GM18511 (cell line): ENCODE measurements around the gene TMTC1.
A peak's percentile ranks its signal among the peaks of the same experiment; 100 is the strongest.

Experiments
- ATAC-seq: cut with Tn5 transposase; IDR thresholded peaks from one replicate; pipeline ENCODE4 v1.9.1; 2021; ENCODE audit warnings: mild to moderate bottlenecking, moderate library complexity; ENCODE audit not compliant: unreplicated experiment

The TMTC1 gene

DNA sequence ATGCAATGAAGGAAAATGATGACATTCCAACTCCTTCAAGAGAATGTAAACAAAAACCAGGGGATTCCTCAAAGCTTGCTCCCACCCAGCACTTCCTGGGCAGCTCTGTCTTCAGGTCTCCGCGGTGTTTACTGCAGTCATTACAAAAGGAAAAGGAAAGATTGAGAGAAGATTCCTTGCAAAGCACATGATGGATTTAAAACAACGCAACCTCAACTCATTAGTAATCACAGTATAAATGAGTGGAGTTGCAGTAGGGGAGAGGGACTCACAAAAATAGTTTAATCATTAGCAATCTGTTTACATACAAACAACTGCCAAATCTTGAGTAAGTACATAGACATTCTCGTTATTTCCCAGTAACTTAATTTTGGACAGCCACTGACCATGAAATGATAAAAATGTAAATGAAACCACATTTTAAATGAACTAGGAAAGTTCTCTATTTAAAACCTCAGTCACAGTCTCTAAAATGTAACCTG is 236.6 kb downstream of the TMTC1 start:
- ATAC-seq = no peak

GRCh38 chr12:29546000-29546399 is 237.7 kb downstream of the TMTC1 start:
- ATAC-seq = no peak

- peak; percentile 87 for ATAC-seq
These were observed 238.7 kb downstream of the TMTC1 start for GRCh38 chr12:29545102-29545467.

DNA sequence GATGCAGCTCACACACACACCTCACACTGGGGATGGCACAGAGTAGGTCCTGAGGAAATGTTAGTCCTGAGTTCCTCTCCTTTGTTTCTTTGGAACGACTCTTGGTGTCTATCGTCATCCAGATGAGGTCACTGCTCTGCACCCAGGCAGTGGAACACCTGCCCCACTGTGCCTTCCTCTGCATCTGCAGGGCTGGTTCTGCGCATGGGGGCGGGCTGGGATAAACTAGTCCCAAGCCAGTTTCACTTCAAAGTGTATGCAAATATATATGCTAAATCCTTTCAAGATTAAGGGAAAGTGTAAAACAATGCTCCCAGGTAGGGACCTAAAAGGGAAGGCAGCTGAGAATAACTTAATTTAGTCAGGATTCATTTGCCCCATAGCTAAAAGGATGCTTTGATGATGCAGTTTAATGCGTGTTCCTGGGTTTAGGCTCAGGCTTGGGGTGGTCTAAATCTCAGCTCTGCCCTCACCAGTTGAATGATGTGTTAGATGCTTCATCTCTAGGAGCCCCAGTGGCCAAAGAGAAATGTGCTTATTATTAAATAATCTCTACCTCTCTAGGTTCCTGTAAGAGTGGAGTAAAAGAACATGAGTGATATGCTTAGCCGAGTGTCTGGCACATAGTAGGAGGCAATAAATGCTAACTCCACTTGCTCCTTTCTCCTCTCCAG is 239.2 kb downstream of the TMTC1 start:
- ATAC-seq = peak; percentile 47

GRCh38 chr12:29543036-29543435 is 240.7 kb downstream of the TMTC1 start:
- no peak for ATAC-seq

GRCh38 chr12:29537298-29537697 is 246.4 kb downstream of the TMTC1 start:
- ATAC-seq = no peak

GRCh38 chr12:29534935-29535334 is 248.8 kb downstream of the TMTC1 start:
- no peak for ATAC-seq

DNA sequence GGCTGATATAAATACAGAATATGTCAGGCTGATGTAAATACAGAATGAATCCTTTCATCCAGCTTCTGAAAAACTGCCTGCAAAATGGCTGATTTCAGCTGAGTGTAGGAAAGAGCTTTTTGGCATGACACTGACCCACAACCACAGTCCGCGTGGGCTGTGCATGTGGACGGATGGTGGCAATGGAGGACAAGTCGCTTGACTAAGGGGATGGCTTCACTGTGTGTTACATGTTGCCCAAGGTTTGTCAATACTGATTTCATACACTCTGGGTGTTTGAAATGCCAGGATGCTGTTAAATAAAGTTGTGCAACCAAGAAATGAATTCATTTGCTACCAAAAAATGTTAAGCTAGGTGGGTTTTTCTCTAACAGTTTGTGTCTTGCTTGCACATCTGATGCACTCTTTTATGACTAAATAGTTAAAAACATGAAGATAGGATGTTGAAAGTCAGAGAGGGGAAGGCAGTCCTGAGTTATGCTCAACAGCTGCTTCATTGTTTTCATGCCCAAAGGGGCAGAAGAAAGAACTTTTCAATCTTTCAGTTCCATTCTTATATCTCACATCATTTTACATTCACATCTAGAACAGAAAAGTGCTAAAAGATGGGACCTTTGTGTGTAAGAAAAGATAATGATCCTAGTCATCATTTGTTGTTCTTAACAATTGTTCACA is 249.8 kb downstream of the TMTC1 start:
- ATAC-seq = no peak

DNA sequence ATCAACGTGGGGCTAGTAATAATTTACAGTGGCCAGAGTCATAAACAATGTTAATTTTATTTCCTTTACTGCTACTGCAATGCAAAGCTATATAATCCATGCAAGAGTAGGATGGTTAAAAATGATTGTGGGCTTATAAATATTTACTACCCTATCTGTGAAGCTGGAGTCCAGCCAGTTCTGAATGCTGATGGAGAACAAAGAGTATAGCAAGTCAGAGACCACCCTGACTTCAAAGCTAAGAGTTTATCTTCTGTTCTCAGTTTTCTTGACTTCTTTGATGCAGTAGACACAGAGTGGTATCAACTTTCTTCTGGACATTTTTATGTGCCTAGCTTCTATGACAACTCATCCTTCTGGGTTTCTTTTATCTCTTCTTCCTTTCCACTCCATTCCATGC is 252.3 kb downstream of the TMTC1 start:
- ATAC-seq = no peak

DNA sequence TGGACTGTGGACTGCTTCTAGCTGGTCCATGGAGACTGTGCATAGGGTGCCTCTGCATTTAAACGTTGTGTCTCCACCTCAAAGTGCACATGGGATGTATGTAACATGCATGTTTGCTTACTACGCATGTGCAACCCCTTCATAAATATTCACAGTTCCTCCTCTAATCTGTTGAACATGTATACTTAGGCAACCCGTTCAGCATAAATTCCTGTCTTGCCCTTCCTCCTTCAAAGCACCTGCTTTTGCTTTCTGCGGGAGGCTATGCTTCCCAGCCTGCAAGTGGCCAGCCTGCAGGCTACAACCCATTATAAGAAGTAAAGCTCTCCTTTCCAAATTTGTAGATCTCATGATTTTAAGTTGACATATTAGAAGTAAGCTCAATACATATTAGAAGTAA is 253.3 kb downstream of the TMTC1 start:
- no peak for ATAC-seq

DNA sequence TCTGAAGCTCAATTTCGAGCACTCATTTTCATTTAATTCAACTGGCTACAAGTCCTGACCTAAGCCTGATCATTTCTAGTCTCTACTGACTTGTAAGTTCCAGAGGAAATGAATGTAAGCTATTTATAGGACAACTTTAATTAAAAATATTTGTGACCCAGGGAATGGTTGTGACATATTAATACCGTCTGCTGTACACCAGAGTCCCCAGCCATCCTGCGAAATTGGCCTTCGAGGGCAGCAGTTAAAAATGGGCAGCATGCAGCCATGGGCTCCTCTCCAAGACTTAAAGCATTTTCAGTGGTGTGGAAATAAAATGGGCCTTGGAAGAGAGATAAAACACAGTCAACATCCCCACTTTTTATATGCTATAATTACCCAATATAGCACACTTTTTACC is 255.6 kb downstream of the TMTC1 start:
- no peak for ATAC-seq

DNA sequence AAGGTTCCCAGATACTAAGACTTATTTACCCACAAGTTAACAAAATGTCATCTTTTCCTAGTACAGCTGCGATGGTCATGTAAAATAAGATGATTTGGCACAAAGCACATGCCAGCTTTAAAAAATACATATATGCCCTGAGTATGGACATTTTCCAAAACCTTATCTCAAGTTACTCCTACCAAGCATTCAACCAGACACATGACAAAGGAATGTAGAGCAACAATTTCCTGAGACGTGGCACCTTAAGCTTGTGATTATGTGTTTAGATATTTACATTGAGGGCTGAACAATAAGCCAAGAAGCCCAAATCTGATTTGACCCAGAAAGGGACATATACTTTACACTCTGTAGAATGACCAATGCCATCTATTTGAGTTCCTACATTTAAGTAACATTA is 261.8 kb downstream of the TMTC1 start:
- no peak for ATAC-seq

DNA sequence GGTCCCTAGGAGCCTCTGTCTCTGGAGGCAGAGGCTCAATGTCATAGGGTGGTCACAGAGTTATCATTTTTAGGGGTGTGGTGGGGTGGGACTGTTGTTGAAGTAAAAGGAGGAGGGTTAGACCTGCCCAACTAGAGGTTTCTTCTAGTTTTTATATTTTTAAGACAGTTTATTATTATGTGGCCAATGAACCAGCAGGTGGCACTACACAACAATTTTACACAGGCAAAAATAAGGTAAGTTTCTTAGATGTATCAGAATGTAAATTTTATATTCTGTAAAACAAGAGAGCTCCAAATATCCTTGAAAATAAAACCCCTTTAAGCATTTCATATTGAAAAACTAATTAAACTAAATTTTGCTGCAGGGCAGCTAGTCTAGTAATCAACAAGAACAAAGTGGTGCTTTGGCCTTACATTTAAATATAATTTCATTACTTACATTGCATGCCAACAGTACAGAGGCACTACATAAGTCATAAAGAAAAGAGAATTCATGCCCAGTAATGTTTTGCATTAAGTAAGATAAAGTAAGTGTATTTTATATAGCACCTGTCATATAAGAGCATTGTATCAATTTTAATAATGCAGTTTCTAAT is 264.1 kb downstream of the TMTC1 start:
- peak; percentile 60 for ATAC-seq

DNA sequence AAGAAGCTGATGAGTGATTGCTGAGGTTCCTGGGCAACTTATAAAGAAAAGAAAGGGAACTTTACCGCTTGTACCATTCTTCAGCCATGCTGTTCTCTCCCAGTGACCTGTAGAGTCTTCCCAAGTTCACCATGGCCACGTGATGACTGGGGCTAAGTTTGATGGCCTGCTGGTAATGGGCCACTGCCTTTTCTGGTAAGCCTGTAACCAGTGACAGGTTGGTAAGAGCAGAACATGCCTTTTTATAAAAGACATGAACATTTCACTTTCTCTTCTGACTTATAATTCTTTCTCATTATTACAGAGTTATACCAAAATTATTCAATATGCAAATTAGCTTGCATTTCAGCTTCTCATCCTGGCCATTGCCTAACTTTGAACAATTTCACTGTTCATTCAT is 265.3 kb downstream of the TMTC1 start:
- no peak for ATAC-seq

DNA sequence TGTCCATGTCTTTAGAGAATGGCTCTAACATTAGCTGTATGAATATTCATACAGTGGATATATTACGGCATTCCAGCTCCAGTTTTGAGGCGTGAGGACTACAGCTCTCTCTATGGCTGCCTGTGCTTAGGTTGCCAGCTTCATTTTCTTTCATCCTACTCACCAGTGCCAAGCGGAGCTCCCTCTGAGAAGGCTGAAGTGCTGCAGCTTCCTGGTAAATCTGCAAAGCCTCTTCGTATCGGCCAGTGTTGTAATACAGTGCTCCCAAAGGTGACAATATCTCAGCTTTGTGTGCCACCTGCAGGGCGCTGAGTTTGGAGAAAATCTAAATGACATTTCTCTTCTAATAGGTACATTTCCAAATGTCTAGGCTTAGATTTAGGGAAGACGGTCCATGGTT is 266.5 kb downstream of the TMTC1 start:
- ATAC-seq = no peak

DNA sequence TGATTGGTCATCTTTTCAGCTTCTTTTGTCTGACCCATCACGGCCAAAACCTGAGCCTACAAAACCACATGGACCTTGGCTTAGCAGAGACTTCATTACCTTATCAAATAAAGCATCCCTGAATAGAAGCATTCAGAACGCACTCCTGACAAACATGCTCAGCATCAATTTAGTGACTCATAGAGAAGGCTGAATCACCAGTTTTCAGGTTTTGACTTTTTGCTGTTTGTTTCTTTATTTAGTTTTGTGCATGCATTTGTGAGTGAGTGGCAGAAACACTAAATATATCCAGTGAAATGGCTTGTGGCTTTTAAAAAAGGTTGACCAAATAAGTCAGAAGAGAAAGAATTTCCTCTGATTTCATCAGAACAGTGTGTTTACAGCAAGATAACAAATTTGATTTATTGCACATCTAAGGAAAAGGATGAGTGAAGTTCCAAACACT is 267.3 kb downstream of the TMTC1 start:
- ATAC-seq = no peak

DNA sequence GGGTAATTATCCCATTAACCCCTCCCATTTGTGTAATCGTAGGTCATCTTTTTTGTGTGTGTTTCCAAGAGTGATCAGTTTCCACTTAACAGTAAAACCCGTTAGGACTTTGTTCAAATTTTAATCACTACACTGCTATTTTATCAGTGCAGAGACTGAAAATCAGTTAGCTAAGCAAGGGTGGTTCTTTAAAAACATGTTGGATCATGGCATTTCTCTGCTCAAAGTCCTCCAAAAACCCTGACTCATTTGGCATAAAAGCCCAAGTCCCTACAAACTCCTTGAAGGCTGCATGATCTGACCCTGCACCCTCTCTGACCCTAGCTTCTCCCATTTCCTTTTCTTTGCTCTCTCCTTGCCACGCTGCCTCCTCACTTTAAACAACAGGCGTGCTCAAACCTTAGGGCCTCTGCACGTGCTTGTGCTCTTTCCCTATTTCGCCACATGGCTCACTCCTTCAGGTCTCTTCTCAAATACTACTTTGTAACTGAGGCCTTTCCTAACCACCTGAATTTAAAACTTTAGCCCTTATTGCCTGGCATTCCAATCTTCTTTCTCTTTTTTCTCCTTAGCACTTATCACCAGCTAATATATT is 273.1 kb downstream of the TMTC1 start:
- ATAC-seq = no peak

DNA sequence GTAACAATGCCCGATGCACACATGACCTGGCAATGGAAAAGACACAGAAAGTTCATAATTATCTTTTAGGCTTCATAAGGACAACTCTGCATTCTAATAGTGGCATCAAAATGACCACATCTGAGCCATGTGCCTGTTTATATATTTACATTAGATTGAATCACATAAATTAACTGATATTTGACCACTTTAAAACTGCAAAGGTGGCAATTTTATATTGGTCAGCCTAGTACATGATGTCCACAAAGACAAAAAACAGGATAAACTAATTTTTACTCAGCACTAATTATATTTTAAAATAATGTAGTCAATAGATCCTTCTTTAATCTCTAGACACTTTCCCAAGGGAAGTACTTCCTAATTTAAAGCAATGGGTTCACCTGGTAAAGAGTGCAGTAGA is 274.2 kb downstream of the TMTC1 start:
- no peak for ATAC-seq

DNA sequence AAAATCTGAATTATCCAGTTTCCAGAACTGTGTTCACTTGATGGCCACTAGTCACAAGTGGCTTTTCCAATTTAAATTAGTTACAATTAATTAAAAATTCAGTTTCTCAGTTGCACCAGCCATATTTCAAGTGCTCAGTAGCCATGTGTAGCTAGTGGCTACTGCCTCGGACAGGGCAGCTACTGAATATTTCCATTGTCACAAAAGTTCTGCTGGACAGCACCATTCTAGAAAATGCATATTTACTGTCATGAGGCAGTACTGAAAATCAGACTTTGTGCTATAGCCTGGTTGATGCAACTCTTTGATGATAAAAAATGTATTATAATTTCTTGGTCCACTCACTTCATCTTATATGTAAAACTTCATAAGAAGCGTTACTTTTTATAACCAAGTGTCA is 274.8 kb downstream of the TMTC1 start:
- no peak for ATAC-seq

- ATAC-seq = no peak
These were observed 278.6 kb downstream of the TMTC1 start for GRCh38 chr12:29505122-29505521.

DNA sequence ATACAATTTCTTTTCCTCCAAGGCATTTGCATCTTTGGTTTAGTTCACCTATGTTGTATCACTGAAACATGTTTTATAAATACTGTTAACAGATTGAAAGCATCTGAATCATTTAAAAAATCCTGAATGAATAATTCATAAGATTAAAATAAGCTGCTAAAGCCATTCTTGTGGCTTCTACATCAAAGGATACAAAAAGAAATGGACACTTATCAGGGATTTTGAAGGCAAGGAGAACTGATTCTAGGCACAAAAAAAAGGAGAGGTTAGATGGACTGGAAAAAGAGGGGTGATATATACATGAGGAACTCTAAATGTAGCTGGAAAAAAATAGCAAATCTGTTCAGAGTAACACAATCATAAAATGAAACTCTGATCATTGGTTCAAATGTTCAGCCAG is 280.5 kb downstream of the TMTC1 start:
- ATAC-seq = no peak

DNA sequence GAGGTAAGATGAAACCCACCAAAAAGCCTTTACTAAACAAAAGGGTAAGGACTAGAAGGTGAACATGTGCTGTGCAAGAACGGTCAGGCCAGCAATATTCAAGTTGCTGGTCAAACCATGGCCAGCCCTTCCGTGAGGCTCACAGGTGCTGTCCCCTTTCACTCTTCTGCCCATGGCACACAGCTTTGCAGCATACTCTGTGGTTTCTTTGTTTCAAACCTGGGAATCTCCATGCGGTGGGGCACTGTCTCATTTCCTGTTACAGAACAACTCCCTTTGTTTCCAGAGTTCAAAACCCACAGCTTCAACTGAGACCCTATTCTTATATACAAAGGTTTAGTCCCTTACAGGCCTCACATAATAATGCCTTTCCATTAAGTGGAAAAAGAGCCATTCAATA is 284.5 kb downstream of the TMTC1 start:
- no peak for ATAC-seq
